GM12801 (cell line): ENCODE measurements around the gene BAMBI.

Source experiments
- CTCF ChIP-seq: IDR thresholded peaks from one replicate; pipeline ENCODE4 v1.5.1; 2011; ENCODE audit warnings: control low read depth; ENCODE audit not compliant: insufficient read length; ENCODE audit errors: extremely low read depth

The BAMBI gene

GRCh38 chr10:28692050-28692449 lies 14.7 kb downstream of the BAMBI start:
- no peak for TF ChIP-seq CTCF

- TF ChIP-seq CTCF = no peak
Measured at GRCh38 chr10:28694530-28694929, 17.2 kb downstream of the BAMBI start.

GRCh38 chr10:28698075-28698474 lies 20.8 kb downstream of the BAMBI start:
- TF ChIP-seq CTCF = no peak

- no peak for TF ChIP-seq CTCF
Measured at GRCh38 chr10:28704464-28705161, 27.3 kb downstream of the BAMBI start.

GRCh38 chr10:28705472-28705871 lies 28.2 kb downstream of the BAMBI start:
- TF ChIP-seq CTCF = no peak

GRCh38 chr10:28709001-28709710 lies 31.8 kb downstream of the BAMBI start:
- TF ChIP-seq CTCF = no peak

GRCh38 chr10:28710202-28710886 lies 33.0 kb downstream of the BAMBI start:
- TF ChIP-seq CTCF = no peak
